ENCODE data around the gene CCDC144A.
"Not testable (repeated sequence)": the region's sequence is repeated elsewhere in the genome, so short reads cannot be mapped to it uniquely, and the experiment has no call there.

DNA sequence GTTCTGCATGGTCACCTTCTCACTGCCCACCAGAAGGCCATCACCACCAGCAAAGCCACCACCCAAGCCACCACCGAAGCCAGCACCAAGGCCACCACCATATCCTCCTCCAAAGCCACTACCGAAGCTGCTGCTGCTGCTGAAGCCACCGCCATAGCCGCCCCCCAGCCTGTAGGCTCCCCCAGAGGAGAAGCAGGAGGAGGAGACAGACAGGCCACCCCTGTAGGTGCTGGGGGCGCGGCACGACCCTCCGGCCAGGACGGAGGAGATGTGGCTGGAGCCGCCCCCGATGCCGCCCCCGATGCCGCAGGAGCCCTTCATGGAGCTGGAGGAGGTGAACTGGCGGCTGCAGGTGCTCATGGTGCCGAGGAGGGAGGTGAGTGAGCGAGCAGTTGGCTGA, 132.1 kb downstream of the CCDC144A start:
- TF ChIP-seq POLR2A, CTCF (IDR thresholded peaks at IDR 0.05): not testable (repeated sequence)
